ENCODE results near the gene PIGV. TPM values are rescaled to one million over a fixed set of nuclear protein-coding genes. Genes with fewer than 3 reads are reported as not detected.

Gene PIGV
- total RNA-seq, 1 donor from 2014 or later = 18.5 TPM

Other genes with a start within 250 kb of the PIGV start
- gene ARID1A, start 91.9 kb upstream of the PIGV start, total RNA-seq = 130 and 132 TPM in 2 replicates
- 87.3 and 94.4 TPM in 2 replicates for gene ZDHHC18, start 38.7 kb downstream of the PIGV start, total RNA-seq
- gene SFN, start 75.2 kb downstream of the PIGV start, total RNA-seq = 0.47 and 0.78 TPM in 2 replicates
- gene GPN2, start 102.3 kb downstream of the PIGV start, total RNA-seq = 46.4 and 51.9 TPM in 2 replicates
- 15.6 and 15.7 TPM in 2 replicates for gene GPATCH3, start 112.5 kb downstream of the PIGV start, total RNA-seq
- not detected in 2 replicates for gene NR0B2, start 126.0 kb downstream of the PIGV start, total RNA-seq
- gene NUDC, start 133.8 kb downstream of the PIGV start, total RNA-seq = 151 and 152 TPM in 2 replicates
- not detected in 2 replicates for gene KDF1, start 172.5 kb downstream of the PIGV start, total RNA-seq
- 2.0 TPM in 2 replicates for gene TRNP1, start 205.7 kb downstream of the PIGV start, total RNA-seq
- gene TENT5B, start 224.9 kb downstream of the PIGV start, total RNA-seq = not detected in 2 replicates

All from activated T-helper 1 cell treated with anti-CD3 and anti-CD28 coated beads, Interleukin-12 subunit alpha, Interleukin-12 subunit beta, Interleukin-2, Interleukin-4 antibody, amounts not matched to agents 30 ng/mL and 10 ng/mL and 1 ng/mL, durations not matched to agents 14 hours and 24 hours and 36 hours (primary cell).